ENCODE results near the gene RGMB. TPM values are rescaled to one million over a fixed set of nuclear protein-coding genes. Genes with fewer than 3 reads are reported as not detected.

RGMB gene
- total and polyA plus RNA-seq, 2 donors (not counting 3 experiments of a cell fraction or from before 2014, with no cell fraction given): 15.0 to 31.3 TPM

DNA sequence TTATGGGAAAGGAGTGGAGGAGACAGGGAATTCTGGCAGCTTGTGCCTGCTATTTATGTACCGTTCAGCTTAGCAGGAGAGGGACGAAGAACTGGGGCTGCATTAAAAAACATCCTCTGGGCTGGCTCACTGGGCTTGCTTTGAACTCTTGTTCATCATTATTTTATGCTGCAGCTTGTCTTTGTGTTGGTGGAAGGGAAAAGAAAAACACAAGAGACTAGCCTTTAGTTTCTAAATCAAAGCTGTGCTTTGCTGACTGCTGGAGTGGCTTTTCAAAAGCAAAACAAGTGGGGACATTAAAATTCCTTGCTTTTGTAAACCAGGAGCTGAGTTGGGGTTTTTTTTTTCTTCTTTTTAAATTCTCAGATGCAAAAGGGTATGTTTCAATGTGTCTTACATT, 5.9 kb upstream of the RGMB start:
- Histone ChIP-seq H3K79me2 (ENCODE audit: control insufficient read depth, insufficient read depth, low read length) (peaks cover 8% of the 10 kb centered on the region), H3K9me1 (replicated peaks; ENCODE audit: control insufficient read depth, extremely low read depth, insufficient read depth, low read length) (no peaks in the 10 kb centered on the region), H3K4me2 (ENCODE audit: insufficient read depth, low read length) (no peak overlapping the region), H3K27ac (ENCODE audit: insufficient read depth, low read depth, low read length) (no peak overlapping the region), H2AFZ (ENCODE audit: low read depth, low read length) (no peak overlapping the region), H3K4me1 (ENCODE audit: control insufficient read depth, extremely low read depth, insufficient read depth, low read length) (peaks cover 17% of the 10 kb centered on the region), H3K36me3 (ENCODE audit: control insufficient read depth in 2 of 2, extremely low read depth in 1 of 2, insufficient read depth in 2 of 2, low read length in 2 of 2) (no peaks in the 10 kb centered on the region), H3K27me3 (ENCODE audit: control insufficient read depth in 2 of 2, insufficient read depth in 2 of 2, low read length in 2 of 2) (no peaks in the 10 kb centered on the region), H4K20me1 (replicated peaks; ENCODE audit: control insufficient read depth, extremely low read depth, insufficient read depth, low read length) (no peaks in the 10 kb centered on the region), H3K9me3 (replicated peaks; ENCODE audit: control insufficient read depth, insufficient read depth, low read length) (no peaks in the 10 kb centered on the region), H3K9ac (replicated peaks; ENCODE audit: extremely low read depth, insufficient read depth, low read length) (no peak overlapping the region), H3K4me3 (replicated peaks in 1 of 3; ENCODE audit: insufficient read depth in 1 of 3, low read depth in 1 of 3, low read length in 3 of 3) (no peak overlapping the region)
- intact Hi-C loops (cut with micrococcal nuclease): no loop called here
- no TSS peak for BruUV-seq (replicated peaks)
- TF ChIP-seq GATA2 (IDR thresholded peaks at IDR 0.05; ENCODE audit: insufficient read depth, insufficient read length, low read depth, low read length) (no peak), JUN (IDR thresholded peaks at IDR 0.05; ENCODE audit: borderline replicate concordance, insufficient read depth, insufficient read length, low read depth) (no peak), MYC (IDR thresholded peaks at IDR 0.05; ENCODE audit: low read depth, low read length) (no peak), EZH2 (IDR thresholded peaks at IDR 0.05; ENCODE audit: borderline replicate concordance, low read depth, low read length, severe bottlenecking) (no peak), POLR2AphosphoS5 (IDR thresholded peaks at IDR 0.05; ENCODE audit: insufficient read depth, low read depth, low read length) (no peak), POLR2A (IDR thresholded peaks at IDR 0.05; ENCODE audit: low read depth, low read length) (no peak)
- TF ChIP-seq, protein P1, sequence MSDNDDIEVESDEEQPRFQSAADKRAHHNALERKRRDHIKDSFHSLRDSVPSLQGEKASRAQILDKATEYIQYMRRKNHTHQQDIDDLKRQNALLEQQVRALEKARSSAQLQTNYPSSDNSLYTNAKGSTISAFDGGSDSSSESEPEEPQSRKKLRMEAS (IDR thresholded peaks at IDR 0.05; ENCODE audit: insufficient read depth, insufficient read length): no peak
- TF ChIP-seq, protein P2, sequence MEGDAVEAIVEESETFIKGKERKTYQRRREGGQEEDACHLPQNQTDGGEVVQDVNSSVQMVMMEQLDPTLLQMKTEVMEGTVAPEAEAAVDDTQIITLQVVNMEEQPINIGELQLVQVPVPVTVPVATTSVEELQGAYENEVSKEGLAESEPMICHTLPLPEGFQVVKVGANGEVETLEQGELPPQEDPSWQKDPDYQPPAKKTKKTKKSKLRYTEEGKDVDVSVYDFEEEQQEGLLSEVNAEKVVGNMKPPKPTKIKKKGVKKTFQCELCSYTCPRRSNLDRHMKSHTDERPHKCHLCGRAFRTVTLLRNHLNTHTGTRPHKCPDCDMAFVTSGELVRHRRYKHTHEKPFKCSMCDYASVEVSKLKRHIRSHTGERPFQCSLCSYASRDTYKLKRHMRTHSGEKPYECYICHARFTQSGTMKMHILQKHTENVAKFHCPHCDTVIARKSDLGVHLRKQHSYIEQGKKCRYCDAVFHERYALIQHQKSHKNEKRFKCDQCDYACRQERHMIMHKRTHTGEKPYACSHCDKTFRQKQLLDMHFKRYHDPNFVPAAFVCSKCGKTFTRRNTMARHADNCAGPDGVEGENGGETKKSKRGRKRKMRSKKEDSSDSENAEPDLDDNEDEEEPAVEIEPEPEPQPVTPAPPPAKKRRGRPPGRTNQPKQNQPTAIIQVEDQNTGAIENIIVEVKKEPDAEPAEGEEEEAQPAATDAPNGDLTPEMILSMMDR (IDR thresholded peaks at IDR 0.05; ENCODE audit: extremely low read depth in 1 of 2, insufficient read depth in 1 of 2, low read depth in 1 of 2, low read length in 2 of 2): no peak
- FAIRE-seq: no peak
- ChIA-PET CTCF (interaction anchor here (0.6 to 7.2 kb wide), 26 partner anchors 8 to 1585 kb away, joined by 3 to 94 read pairs (median 6); no protein-coding TSS in a partner anchor), POLR2A (interaction anchor here (2.0 kb wide), 1 partner anchor 28 kb away, joined by 5 read pairs; no protein-coding TSS in a partner anchor)
- no peak for DNase-seq (ENCODE audit: low read depth, low spot score)
- dilution Hi-C loops (cut with MboI; ENCODE audit: extremely low pct_ligation_motif_present, low sequenced_read_pairs): no loop called here

All from endothelial cell of umbilical vein (primary cell).